Thyroid gland (tissue), 4 donors: Measurements from ENCODE around the gene LDAH. TPM values are rescaled to one million over a fixed set of nuclear protein-coding genes. Genes with fewer than 3 reads are reported as not detected.
A peak's percentile ranks its signal among the peaks of the same experiment; 100 is the strongest.

Experiments
- DNase-seq, 2 donors: peaks; one replicate each; pipeline ENCODE4 v3.0.0-alpha.2; 2019
- H3K27ac ChIP-seq, 3 donors: fragments of 200-600 bp; sonication (generic); 1 replicate in 2 of 3; 2 replicates in 1 of 3; pipeline ENCODE4 v1.5.1; 2016 to 2019; ENCODE audit warnings: mild to moderate bottlenecking in 1 of 3, moderate library complexity in 1 of 3
- H3K27me3 ChIP-seq: fragments of 200-600 bp; sonication (generic); one replicate; pipeline ENCODE4 v1.5.1; 2019
- H3K36me3 ChIP-seq, 2 donors: fragments of 200-600 bp; sonication (generic); one replicate each; pipeline ENCODE4 v1.5.1; 2016 to 2019
- H3K4me1 ChIP-seq, 2 donors: fragments of 200-600 bp; sonication (generic); one replicate each; pipeline ENCODE4 v1.5.1; 2017 to 2019
- H3K4me3 ChIP-seq, 3 donors: fragments of 200-600 bp; sonication (generic); replicated peaks in 1 of 3; 1 replicate in 2 of 3; 2 replicates in 1 of 3; pipeline ENCODE4 v1.5.1; 2016; ENCODE audit warnings: mild to moderate bottlenecking in 1 of 3
- H3K9me3 ChIP-seq: fragments of 200-600 bp; sonication (generic); one replicate; pipeline ENCODE4 v1.5.1; 2017
- CTCF ChIP-seq, 6 experiments: fragments of 200-600 bp in 3 of 6; fragments of 450-650 bp in 3 of 6; sonication (generic) in 3 of 6; IDR thresholded peaks; one replicate each; pipeline ENCODE4 v1.5.1; 2016 to 2019; ENCODE audit warnings: antibody characterized with exemption in 6 of 6, mild to moderate bottlenecking in 2 of 6, inconsistent platforms in 1 of 6, moderate library complexity in 1 of 6
- POLR2A ChIP-seq, 2 donors: fragments of 450-650 bp; IDR thresholded peaks; one replicate each; pipeline ENCODE4 v1.6.1; 2017; ENCODE audit warnings: antibody characterized with exemption in 2 of 2, mild to moderate bottlenecking in 2 of 2, moderate library complexity in 1 of 2
- WGBS, 2 donors: methylation state at CpG; one replicate each; pipeline ENCODE4 v1.1.5; 2017; 5-methylcytosine and 5-hydroxymethylcytosine counted together
- intact Hi-C: fragments of 100-400 bp; cut with DNase I; formaldehyde crosslinking; loops from one replicate; pipeline ENCODE4 v1.15.1; 2023
- total RNA-seq, 4 donors: library from RNA; depleted of rRNA; stranded (reverse); fragments of >200 nt; gene quantifications; one replicate each; pipeline ENCODE4 v1.2.3, GENCODE V29; 2016

Gene LDAH
- total RNA-seq, 4 donors from 2014 or later, result 11.6 to 17.2 (median 16.2) TPM

DNA sequence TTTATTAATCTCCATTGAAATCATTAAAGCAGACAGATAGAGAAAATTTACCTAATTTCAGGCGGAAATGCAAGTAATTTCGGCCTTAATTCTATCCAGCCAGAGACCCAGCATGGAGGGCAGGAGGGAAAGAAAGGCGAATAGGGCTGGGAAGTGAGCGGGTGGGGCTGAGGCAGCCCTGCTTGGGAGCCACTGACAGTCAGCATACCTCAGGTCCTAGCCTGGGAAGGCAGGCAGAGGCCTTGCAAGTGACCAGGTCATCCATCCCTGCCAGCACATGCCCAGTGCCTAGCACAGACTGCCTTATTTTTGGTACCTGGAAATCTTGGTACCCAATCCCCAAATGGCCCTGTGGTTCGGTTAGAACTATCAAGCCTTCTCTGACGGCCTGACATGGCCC lies 154.4 kb downstream of the LDAH start:
- WGBS, 2 donors, result 87 to 90% methylated on average over 5 to 6 of the region's 6 CpGs
- H3K36me3 ChIP-seq, result no peaks in the 10 kb centered on the region
- no peak overlapping the region for H3K27ac ChIP-seq
- no peak overlapping the region for H3K4me3 ChIP-seq
- no peaks in the 10 kb centered on the region for H3K9me3 ChIP-seq
- intact Hi-C loops, result no loop called here
- TF ChIP-seq CTCF (IDR thresholded peaks at IDR 0.05), result no peak
- TF ChIP-seq POLR2A (IDR thresholded peaks at IDR 0.05), result no peak
- H3K4me1 ChIP-seq, result peaks cover 20 to 32% of the 10 kb centered on the region in 2 donors
- H3K27me3 ChIP-seq, result peaks cover 55% of the 10 kb centered on the region
- DNase-seq, result no peak

DNA sequence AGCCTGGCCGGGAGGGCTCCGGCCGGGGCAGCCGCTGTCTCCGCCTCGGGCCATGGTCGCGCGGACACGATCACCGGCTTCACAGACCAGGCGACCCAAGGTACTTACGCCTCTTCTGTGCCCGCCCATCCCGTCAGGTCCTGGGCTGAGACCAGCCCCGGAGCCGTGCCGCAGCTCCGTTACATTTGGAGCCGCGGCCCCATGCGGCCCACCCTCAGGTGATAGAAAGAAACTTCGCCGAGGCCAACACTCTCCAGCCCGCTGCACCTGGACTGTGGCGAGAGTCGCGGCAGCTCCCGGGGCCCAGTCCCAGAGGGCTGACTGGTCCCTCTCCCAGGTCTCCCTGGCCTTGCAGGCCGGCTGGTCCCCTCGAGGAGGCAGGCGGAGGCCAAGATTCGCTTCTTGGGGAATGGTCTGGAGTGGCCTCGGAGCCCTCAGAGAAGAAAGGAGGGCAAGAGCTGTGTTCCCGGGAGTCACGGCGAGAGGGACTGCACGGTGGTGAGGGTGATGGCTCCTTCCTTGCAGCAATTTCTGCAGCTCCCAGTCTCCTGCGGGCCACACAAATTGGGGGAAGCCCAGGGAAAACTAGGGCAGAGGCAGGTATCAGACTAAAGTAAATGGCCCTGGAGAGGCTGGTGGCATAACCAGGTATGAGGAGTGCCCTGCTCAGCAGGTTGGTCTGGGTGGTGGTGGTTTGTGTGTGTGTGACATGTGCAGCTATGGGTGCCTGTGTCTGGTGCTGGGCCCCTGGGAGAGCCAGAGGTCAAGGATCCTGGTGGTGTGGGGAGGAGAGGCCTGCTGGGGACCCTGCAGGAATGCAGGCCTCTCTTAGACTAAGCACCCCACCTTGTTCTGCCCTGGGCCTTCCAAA lies 155.1 kb downstream of the LDAH start:
- intact Hi-C loops, result no loop called here
- Histone ChIP-seq H3K9me3 (no peaks in the 10 kb centered on the region), H3K4me1 (peaks cover 20 to 32% of the 10 kb centered on the region in 2 donors), H3K27ac (no peak overlapping the region), H3K36me3 (no peaks in the 10 kb centered on the region), H3K27me3 (peaks cover 55% of the 10 kb centered on the region), H3K4me3 (no peak overlapping the region)
- TF ChIP-seq POLR2A (IDR thresholded peaks at IDR 0.05), result no peak
- TF ChIP-seq CTCF (IDR thresholded peaks at IDR 0.05), result no peak
- 28 to 49% methylated on average over 16 to 31 of the region's 39 CpGs for WGBS, 2 donors
- no peak for DNase-seq

GRCh38 chr2:20667151-20667530 lies 155.8 kb downstream of the LDAH start:
- peaks cover 50% of the 10 kb centered on the region for H3K27me3 ChIP-seq
- TF ChIP-seq POLR2A (IDR thresholded peaks at IDR 0.05), result no peak
- no peak for TF ChIP-seq CTCF (IDR thresholded peaks at IDR 0.05)
- no peak overlapping the region for H3K27ac ChIP-seq
- no peak for DNase-seq
- 3% methylated on average over 21 of the region's 62 CpGs; no CpG with 5 or more reads in 1 of the 2 donors for WGBS, 2 donors
- no peaks in the 10 kb centered on the region for H3K9me3 ChIP-seq
- peaks cover 18 to 32% of the 10 kb centered on the region in 2 donors for H3K4me1 ChIP-seq
- peak overlapping the region in 1 of 3 donors; percentile 28 for H3K4me3 ChIP-seq
- no peaks in the 10 kb centered on the region for H3K36me3 ChIP-seq
- intact Hi-C loops, result no loop called here

- no peak for TF ChIP-seq POLR2A (IDR thresholded peaks at IDR 0.05)
- TF ChIP-seq CTCF (IDR thresholded peaks at IDR 0.05), result no peak
- 1 to 3% methylated on average over 19 to 37 of the region's 86 CpGs for WGBS, 2 donors
- intact Hi-C loops, result no loop called here
- no peak within 1 kb of the TSS for H3K27ac ChIP-seq
- H3K4me1 ChIP-seq, result peaks cover 18 to 32% of the 10 kb centered on the region in 2 donors
- peaks cover 47% of the 10 kb centered on the region for H3K27me3 ChIP-seq
- no peaks in the 10 kb centered on the region for H3K9me3 ChIP-seq
- peak within 1 kb of the TSS in 1 of 3 donors; percentile 28 for H3K4me3 ChIP-seq
- no peak for DNase-seq
- no peaks in the 10 kb centered on the region for H3K36me3 ChIP-seq
These were observed 156.4 kb downstream of the LDAH start, which contains the start of gene GDF7 for GRCh38 chr2:20666304-20667150. Gene GDF7, plus strand, starts transcription at chr2:20667144. Its CDS starts 96 bp downstream, at chr2:20667240.
